ENCODE measurements around the gene ANGPTL5. TPM values are rescaled to one million over a fixed set of nuclear protein-coding genes. Genes with fewer than 3 reads are reported as not detected.
"Not testable (repeated sequence)": the region's sequence is repeated elsewhere in the genome, so short reads cannot be mapped to it uniquely, and the experiment has no call there.

The ANGPTL5 gene
- total RNA-seq, 1 donor from 2014 or later, result 1.6 TPM

- Histone ChIP-seq H3K4me3 (ENCODE audit: low read length in 3 of 3) (no peak overlapping the region), H3K4me1 (ENCODE audit: control insufficient read depth in 3 of 3, insufficient read depth in 3 of 3, low read length in 3 of 3) (no peaks in the 10 kb centered on the region), H3K9me3 (ENCODE audit: control insufficient read depth in 3 of 3, low read length in 3 of 3) (no peaks in the 10 kb centered on the region), H3K9ac (ENCODE audit: low read depth in 1 of 3, low read length in 3 of 3) (no peak overlapping the region), H3K27me3 (ENCODE audit: control insufficient read depth in 3 of 3, insufficient read depth in 3 of 3, low read length in 3 of 3) (no peaks in the 10 kb centered on the region), H3K27ac (ENCODE audit: low read depth, low read length) (no peak overlapping the region), H3K36me3 (ENCODE audit: control insufficient read depth in 3 of 3, insufficient read depth in 3 of 3, low read length in 3 of 3) (no peaks in the 10 kb centered on the region)
These were observed 52.2 kb downstream of the ANGPTL5 start for GRCh38 chr11:101864098-101864497.

DNA sequence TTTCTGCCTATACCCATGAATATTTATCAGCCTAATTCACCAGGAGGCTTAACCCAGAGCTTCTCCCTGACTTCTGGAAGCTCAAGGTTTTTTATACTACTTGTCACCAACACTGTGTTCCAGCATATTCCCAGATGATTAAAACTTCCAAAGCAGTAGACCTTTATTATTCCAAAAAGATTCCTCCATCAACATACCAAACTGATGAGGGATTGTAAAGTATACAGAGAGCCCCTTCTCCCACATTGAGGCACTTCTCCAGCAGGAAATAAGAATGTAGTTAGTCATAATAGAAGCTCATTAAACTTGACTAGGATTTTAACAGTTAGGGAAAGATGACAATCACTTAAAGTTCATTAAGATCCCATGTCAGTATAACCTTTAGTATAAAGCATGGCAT, 53.0 kb downstream of the ANGPTL5 start:
- H3K36me3 ChIP-seq (ENCODE audit: control insufficient read depth in 3 of 3, insufficient read depth in 3 of 3, low read length in 3 of 3), result no peaks in the 10 kb centered on the region
- no peaks in the 10 kb centered on the region for H3K4me1 ChIP-seq (ENCODE audit: control insufficient read depth in 3 of 3, insufficient read depth in 3 of 3, low read length in 3 of 3)
- H3K4me3 ChIP-seq (ENCODE audit: low read length in 3 of 3), result no peak overlapping the region
- no peak overlapping the region for H3K9ac ChIP-seq (ENCODE audit: low read depth in 1 of 3, low read length in 3 of 3)
- H3K27me3 ChIP-seq (ENCODE audit: control insufficient read depth in 3 of 3, insufficient read depth in 3 of 3, low read length in 3 of 3), result no peaks in the 10 kb centered on the region
- H3K9me3 ChIP-seq (ENCODE audit: control insufficient read depth in 3 of 3, low read length in 3 of 3), result no peaks in the 10 kb centered on the region
- no peak overlapping the region for H3K27ac ChIP-seq (ENCODE audit: low read depth, low read length)

GRCh38 chr11:101862391-101863233, 53.7 kb downstream of the ANGPTL5 start:
- H3K9me3 ChIP-seq (ENCODE audit: control insufficient read depth in 3 of 3, low read length in 3 of 3), result no peaks in the 10 kb centered on the region
- no peak overlapping the region for H3K9ac ChIP-seq (ENCODE audit: low read depth in 1 of 3, low read length in 3 of 3)
- H3K27me3 ChIP-seq (ENCODE audit: control insufficient read depth in 3 of 3, insufficient read depth in 3 of 3, low read length in 3 of 3), result no peaks in the 10 kb centered on the region
- no peaks in the 10 kb centered on the region for H3K4me1 ChIP-seq (ENCODE audit: control insufficient read depth in 3 of 3, insufficient read depth in 3 of 3, low read length in 3 of 3)
- H3K4me3 ChIP-seq (ENCODE audit: low read length in 3 of 3), result no peak overlapping the region
- no peaks in the 10 kb centered on the region for H3K36me3 ChIP-seq (ENCODE audit: control insufficient read depth in 3 of 3, insufficient read depth in 3 of 3, low read length in 3 of 3)
- no peak overlapping the region for H3K27ac ChIP-seq (ENCODE audit: low read depth, low read length)

GRCh38 chr11:101860696-101861427, 55.5 kb downstream of the ANGPTL5 start:
- no peaks in the 10 kb centered on the region for H3K36me3 ChIP-seq (ENCODE audit: control insufficient read depth in 3 of 3, insufficient read depth in 3 of 3, low read length in 3 of 3)
- H3K9ac ChIP-seq (ENCODE audit: low read depth in 1 of 3, low read length in 3 of 3), result no peak overlapping the region
- no peaks in the 10 kb centered on the region for H3K4me1 ChIP-seq (ENCODE audit: control insufficient read depth in 3 of 3, insufficient read depth in 3 of 3, low read length in 3 of 3)
- H3K9me3 ChIP-seq (ENCODE audit: control insufficient read depth in 3 of 3, low read length in 3 of 3), result no peaks in the 10 kb centered on the region
- H3K27me3 ChIP-seq (ENCODE audit: control insufficient read depth in 3 of 3, insufficient read depth in 3 of 3, low read length in 3 of 3), result no peaks in the 10 kb centered on the region
- no peak overlapping the region for H3K27ac ChIP-seq (ENCODE audit: low read depth, low read length)
- H3K4me3 ChIP-seq (ENCODE audit: low read length in 3 of 3), result no peak overlapping the region

DNA sequence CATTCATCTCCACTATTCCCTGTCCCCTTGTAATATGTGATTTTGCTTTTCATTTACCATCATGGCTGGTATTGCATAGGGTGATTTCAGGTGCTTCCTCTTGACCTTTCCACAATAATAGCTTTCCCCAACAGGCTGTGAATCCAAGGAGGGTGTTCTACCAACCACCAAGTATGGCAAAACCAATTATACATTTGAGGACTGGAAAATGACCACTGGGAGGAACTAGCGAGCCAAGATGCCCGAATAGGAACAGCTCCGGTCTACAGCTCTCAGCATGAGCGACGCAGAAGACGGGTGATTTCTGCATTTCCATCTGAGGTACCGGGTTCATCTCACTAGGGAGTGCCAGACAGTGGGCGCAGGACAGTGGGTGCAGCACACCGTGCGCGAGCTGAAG, 64.1 kb downstream of the ANGPTL5 start:
- H3K4me3 ChIP-seq (ENCODE audit: low read length in 3 of 3); H3K36me3 ChIP-seq (ENCODE audit: control insufficient read depth in 3 of 3, insufficient read depth in 3 of 3, low read length in 3 of 3); H3K27me3 ChIP-seq (ENCODE audit: control insufficient read depth in 3 of 3, insufficient read depth in 3 of 3, low read length in 3 of 3); H3K4me1 ChIP-seq (ENCODE audit: control insufficient read depth in 3 of 3, insufficient read depth in 3 of 3, low read length in 3 of 3); H3K27ac ChIP-seq (ENCODE audit: low read depth, low read length); H3K9me3 ChIP-seq (ENCODE audit: control insufficient read depth in 3 of 3, low read length in 3 of 3); H3K9ac ChIP-seq (ENCODE audit: low read depth in 1 of 3, low read length in 3 of 3): not testable (repeated sequence)

GRCh38 chr11:101848262-101848661, 68.1 kb downstream of the ANGPTL5 start:
- peaks cover 0 to 3% (median 0%) of the 10 kb centered on the region in 3 donors for H3K9me3 ChIP-seq (ENCODE audit: control insufficient read depth in 3 of 3, low read length in 3 of 3)
- no peak overlapping the region for H3K9ac ChIP-seq (ENCODE audit: low read depth in 1 of 3, low read length in 3 of 3)
- H3K27me3 ChIP-seq (ENCODE audit: control insufficient read depth in 3 of 3, insufficient read depth in 3 of 3, low read length in 3 of 3), result no peaks in the 10 kb centered on the region
- no peak overlapping the region for H3K4me3 ChIP-seq (ENCODE audit: low read length in 3 of 3)
- no peak overlapping the region for H3K27ac ChIP-seq (ENCODE audit: low read depth, low read length)
- no peaks in the 10 kb centered on the region for H3K36me3 ChIP-seq (ENCODE audit: control insufficient read depth in 3 of 3, insufficient read depth in 3 of 3, low read length in 3 of 3)
- H3K4me1 ChIP-seq (ENCODE audit: control insufficient read depth in 3 of 3, insufficient read depth in 3 of 3, low read length in 3 of 3), result no peaks in the 10 kb centered on the region

GRCh38 chr11:101844608-101845007, 71.7 kb downstream of the ANGPTL5 start:
- H3K9me3 ChIP-seq (ENCODE audit: control insufficient read depth in 3 of 3, low read length in 3 of 3), result peaks cover 0 to 4% (median 0%) of the 10 kb centered on the region in 3 donors
- no peak overlapping the region for H3K4me3 ChIP-seq (ENCODE audit: low read length in 3 of 3)
- no peaks in the 10 kb centered on the region for H3K36me3 ChIP-seq (ENCODE audit: control insufficient read depth in 3 of 3, insufficient read depth in 3 of 3, low read length in 3 of 3)
- no peaks in the 10 kb centered on the region for H3K27me3 ChIP-seq (ENCODE audit: control insufficient read depth in 3 of 3, insufficient read depth in 3 of 3, low read length in 3 of 3)
- no peak overlapping the region for H3K27ac ChIP-seq (ENCODE audit: low read depth, low read length)
- H3K4me1 ChIP-seq (ENCODE audit: control insufficient read depth in 3 of 3, insufficient read depth in 3 of 3, low read length in 3 of 3), result no peaks in the 10 kb centered on the region
- no peak overlapping the region for H3K9ac ChIP-seq (ENCODE audit: low read depth in 1 of 3, low read length in 3 of 3)

DNA sequence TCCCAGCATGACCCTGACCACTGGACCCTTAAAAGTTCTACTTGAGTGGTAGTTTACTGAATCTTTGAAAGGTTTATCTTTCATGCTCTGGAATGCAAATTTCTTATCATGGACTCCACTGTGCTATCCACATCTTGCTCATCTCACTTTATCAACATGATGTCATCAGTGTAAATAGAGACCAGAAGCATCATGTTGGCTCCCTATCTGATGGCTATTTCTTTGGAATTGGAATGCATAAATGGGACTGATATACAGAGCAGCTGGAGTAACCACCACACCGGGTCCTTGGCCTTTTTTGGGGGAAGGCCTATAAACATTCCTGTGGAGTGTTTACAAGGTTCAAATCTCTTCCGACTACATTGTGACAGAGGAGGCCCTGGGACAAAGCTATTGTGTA, 75.6 kb downstream of the ANGPTL5 start:
- Histone ChIP-seq H3K9ac (ENCODE audit: low read depth in 1 of 3, low read length in 3 of 3) (no peak overlapping the region), H3K4me3 (ENCODE audit: low read length in 3 of 3) (no peak overlapping the region), H3K9me3 (ENCODE audit: control insufficient read depth in 3 of 3, low read length in 3 of 3) (peaks cover 0 to 4% (median 0%) of the 10 kb centered on the region in 3 donors), H3K27me3 (ENCODE audit: control insufficient read depth in 3 of 3, insufficient read depth in 3 of 3, low read length in 3 of 3) (no peaks in the 10 kb centered on the region), H3K36me3 (ENCODE audit: control insufficient read depth in 3 of 3, insufficient read depth in 3 of 3, low read length in 3 of 3) (no peaks in the 10 kb centered on the region), H3K27ac (ENCODE audit: low read depth, low read length) (no peak overlapping the region), H3K4me1 (ENCODE audit: control insufficient read depth in 3 of 3, insufficient read depth in 3 of 3, low read length in 3 of 3) (no peaks in the 10 kb centered on the region)
